ENCODE data around the gene BEND7. TPM values are rescaled to one million over a fixed set of nuclear protein-coding genes. Genes with fewer than 3 reads are reported as not detected.
A peak's percentile ranks its signal among the peaks of the same experiment; 100 is the strongest.
"Not testable (repeated sequence)": the region's sequence is repeated elsewhere in the genome, so short reads cannot be mapped to it uniquely, and the experiment has no call there.

BEND7 gene, protein sequence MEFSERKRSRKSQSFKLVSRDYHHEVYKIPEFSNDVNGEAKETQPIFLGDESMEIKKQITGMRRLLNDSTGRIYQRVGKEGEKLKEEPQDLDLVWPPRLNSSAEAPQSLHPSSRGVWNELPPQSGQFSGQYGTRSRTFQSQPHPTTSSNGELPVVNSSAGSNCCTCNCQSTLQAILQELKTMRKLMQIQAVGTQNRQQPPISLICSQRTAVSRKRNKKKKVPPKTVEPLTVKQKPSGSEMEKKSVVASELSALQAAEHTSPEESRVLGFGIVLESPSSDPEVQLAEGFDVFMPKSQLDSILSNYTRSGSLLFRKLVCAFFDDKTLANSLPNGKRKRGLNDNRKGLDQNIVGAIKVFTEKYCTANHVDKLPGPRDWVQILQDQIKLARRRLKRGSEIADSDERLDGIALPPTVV
- total RNA-seq = under 1 TPM in 1 of 3 donors, not detected in 2; 0.03 TPM

DNA sequence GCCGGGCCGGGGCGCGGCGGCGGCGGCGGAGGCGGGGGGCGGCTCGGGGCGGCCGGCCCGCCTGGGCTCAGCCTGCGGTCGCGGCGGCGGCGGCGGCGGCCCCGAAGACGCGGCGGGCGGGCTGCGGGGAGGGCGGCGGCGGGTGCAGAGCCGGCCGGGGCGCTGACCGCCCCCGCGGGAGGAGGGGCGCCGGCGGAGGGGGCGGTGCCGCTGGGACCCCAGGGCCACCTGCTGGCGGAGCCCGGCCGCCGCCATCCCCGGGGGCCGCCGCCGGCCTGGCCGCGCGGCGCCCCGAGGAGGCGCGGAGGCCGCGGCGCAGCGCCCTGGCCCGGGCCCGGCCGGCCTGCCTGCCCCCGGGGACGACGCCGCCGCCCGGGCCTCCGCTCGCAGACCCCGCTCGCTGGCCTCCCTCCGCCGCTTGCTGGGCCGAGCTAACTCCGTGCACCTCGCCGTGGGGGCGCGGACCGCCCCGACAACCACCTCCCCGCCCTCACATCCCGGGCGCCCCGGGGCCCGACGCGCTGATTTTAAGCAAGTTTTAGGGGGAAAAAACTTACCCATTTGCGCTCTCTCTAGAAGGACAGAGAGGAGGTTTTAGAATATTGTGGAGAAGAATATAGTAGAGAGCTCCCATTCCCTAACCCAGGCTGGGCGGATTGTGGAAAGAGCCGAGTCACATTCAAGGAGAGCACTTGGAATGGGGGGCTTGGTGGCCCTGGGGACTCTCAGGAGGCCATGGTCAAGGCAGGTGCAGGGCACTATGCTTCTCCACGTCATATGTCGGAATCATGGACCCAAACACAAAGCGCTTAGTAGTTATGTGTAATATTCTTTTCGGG, at the start of gene BEND7:
Gene BEND7 (minus strand): TSS at position 140 of the 839 bp plus-strand sequence. CDS start 481 bp downstream, outside the sequence.
- peaks cover 61% of the 10 kb centered on the region for H3K27me3 Mint-ChIP-seq (ENCODE audit: low read depth)
- ATAC-seq (peak; percentile 61 to 81), DNase-seq (no peak)

DNA sequence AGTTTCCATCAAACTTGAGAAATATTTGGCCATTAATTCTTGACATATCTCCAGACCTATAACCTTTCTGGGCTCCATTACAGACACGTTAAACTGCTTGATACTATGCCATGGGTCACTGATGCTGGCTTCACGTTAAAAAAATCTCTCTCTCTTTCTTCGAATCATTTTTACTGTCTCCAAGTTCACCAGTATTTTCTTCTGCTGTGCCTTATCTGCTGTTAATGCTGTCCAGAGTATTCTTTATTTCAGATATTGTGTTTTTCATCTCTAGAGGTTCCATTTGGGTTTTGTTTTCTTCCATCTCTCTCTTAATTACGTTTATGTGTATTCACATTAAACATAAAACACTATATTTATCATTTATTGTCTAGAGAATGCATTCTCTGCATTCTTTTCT, 45.1 kb upstream of the BEND7 start:
- no peak overlapping the region for H3K4me3 Mint-ChIP-seq
- H3K4me1 Mint-ChIP-seq (ENCODE audit: low read depth) = peaks cover 1% of the 10 kb centered on the region
- H3K27me3 Mint-ChIP-seq (ENCODE audit: low read depth) = peaks cover 31% of the 10 kb centered on the region
- DNase-seq (no peak), ATAC-seq (no peak)
- no peaks in the 10 kb centered on the region for H3K36me3 Mint-ChIP-seq (ENCODE audit: insufficient read depth)
- peaks cover 12% of the 10 kb centered on the region for H3K9me3 Mint-ChIP-seq

More for the DNA sequence above, at the start of gene BEND7:
- H3K9me3 Mint-ChIP-seq = no peaks in the 10 kb centered on the region
- peaks cover 5% of the 10 kb centered on the region for H3K4me1 Mint-ChIP-seq (ENCODE audit: low read depth)
- H3K4me3 Mint-ChIP-seq = peak within 1 kb of the TSS; percentile 71
- no peaks in the 10 kb centered on the region for H3K36me3 Mint-ChIP-seq (ENCODE audit: insufficient read depth)

DNA sequence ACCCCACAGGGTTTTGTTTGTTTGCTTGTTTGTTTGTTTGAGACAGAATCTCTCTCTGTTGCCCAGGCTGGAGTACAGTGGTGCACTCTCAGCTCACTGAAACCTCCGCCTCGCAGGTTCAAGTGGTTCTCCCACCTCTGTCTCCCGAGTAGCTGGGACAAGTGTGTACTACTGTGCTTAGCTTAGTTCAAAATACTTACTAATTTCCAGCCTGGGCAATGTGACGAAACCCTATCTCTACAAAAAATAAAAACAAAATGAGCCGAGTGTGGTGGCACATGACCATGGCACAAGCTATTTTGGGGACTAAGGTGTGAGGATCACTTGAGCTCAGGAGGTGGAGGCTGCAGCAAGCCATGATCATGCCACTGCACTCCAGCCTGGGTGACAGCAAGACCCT, 42.7 kb upstream of the BEND7 start:
- ATAC-seq (no peak), DNase-seq (no peak)
- peaks cover 23% of the 10 kb centered on the region for H3K27me3 Mint-ChIP-seq (ENCODE audit: low read depth)
- H3K4me3 Mint-ChIP-seq = no peak overlapping the region
- peaks cover 12% of the 10 kb centered on the region for H3K9me3 Mint-ChIP-seq
- peaks cover 1% of the 10 kb centered on the region for H3K4me1 Mint-ChIP-seq (ENCODE audit: low read depth)
- H3K36me3 Mint-ChIP-seq (ENCODE audit: insufficient read depth) = no peaks in the 10 kb centered on the region

DNA sequence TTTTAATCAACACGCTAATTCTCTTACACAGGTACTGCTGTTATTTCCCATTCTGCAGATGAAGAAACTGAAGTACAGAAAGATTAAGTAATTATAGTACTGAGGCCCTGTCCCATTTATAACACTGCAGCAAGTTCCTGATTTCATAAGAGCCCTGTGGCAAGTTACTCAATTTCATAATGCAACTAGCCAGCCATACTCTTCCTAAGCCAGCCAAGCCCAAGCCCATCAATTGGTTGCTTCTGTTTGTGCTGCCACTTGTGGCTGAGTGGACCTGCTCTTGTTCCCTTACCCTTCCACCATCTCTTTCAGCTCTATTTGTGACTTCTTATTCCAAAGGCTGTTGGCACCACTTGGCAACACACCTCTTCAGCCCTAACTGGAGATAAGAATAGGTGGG, 38.2 kb upstream of the BEND7 start:
- DNase-seq = no peak
- no peak for ATAC-seq
- H3K36me3 Mint-ChIP-seq (ENCODE audit: insufficient read depth) = no peaks in the 10 kb centered on the region
- peaks cover 7% of the 10 kb centered on the region for H3K27me3 Mint-ChIP-seq (ENCODE audit: low read depth)
- no peaks in the 10 kb centered on the region for H3K9me3 Mint-ChIP-seq
- no peak overlapping the region for H3K4me3 Mint-ChIP-seq
- no peaks in the 10 kb centered on the region for H3K4me1 Mint-ChIP-seq (ENCODE audit: low read depth)

DNA sequence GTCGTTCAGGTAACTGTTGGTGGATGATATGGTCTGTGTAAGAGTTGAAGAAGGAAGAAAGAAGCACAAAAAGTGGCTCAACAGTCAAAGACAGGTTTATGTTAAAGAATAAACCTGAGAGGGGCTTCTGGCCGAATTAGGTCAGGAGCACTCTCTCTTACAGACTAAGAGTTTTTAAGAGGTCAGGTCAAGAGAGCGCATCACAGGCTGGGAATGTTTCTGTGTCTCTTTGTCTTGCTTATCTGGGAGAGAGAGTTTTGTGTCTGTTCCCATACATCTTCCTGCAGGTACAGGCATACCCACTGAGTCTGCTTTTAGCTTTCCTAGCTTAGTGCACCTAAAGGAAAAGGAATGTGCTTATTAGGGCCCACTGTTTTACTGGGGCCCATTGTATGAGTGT, 35.8 kb upstream of the BEND7 start:
- no peak overlapping the region for H3K4me3 Mint-ChIP-seq
- no peak for DNase-seq

DNA sequence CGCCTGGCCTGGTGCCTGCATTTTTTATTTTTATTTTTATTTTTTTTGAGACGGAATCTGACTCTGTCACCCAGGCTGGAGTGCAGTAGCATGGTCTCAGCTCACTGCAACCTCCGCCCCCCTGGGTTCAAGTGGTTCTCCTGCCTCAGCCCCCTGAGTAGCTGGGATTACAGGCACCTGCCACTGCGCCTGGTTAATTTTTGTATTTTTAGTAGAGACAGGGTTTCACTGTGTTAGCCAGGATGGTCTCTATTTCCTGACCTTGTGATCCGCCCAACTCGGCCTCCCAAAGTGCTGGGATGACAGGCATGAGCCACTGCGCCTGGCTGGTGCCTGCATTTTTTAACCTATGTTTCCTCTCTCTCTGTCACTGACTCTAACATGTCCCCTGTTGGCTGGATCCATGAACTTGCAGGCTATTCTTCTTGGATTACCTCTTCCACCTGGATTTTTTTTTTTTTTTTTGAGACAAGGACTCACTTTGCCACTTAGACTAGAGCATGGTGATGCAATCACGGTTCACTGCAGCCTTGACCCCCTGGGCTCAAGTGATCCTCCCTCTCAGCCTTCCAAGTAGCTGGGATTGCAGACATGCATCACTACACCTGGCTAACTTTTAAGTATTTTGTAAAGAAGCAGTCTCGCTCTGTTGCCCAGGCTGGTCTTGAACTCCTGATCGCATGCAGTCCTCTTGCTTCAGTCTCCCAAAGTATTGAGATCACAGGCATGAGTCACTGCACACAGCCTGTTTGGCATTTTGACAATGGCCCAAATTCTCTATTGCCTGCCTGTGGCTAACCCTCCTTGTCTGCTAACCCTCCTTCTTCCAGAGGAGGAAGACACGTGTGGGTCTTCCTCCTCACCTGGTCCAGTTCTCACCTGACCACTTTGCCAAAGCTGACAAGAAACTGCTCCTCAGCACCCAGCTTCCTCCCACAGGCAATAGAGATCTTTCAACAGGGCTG, 34.9 kb upstream of the BEND7 start:
- H3K36me3 Mint-ChIP-seq (ENCODE audit: insufficient read depth) = no peaks in the 10 kb centered on the region
- ATAC-seq (no peak), DNase-seq (no peak)
- no peaks in the 10 kb centered on the region for H3K4me1 Mint-ChIP-seq (ENCODE audit: low read depth)
- no peaks in the 10 kb centered on the region for H3K9me3 Mint-ChIP-seq
- H3K27me3 Mint-ChIP-seq (ENCODE audit: low read depth) = peaks cover 5% of the 10 kb centered on the region
- H3K4me3 Mint-ChIP-seq = no peak overlapping the region

More for the DNA sequence above, 35.8 kb upstream of the BEND7 start:
- H3K36me3 Mint-ChIP-seq (ENCODE audit: insufficient read depth) = no peaks in the 10 kb centered on the region
- H3K4me1 Mint-ChIP-seq (ENCODE audit: low read depth) = no peaks in the 10 kb centered on the region
- H3K9me3 Mint-ChIP-seq = no peaks in the 10 kb centered on the region
- peaks cover 8% of the 10 kb centered on the region for H3K27me3 Mint-ChIP-seq (ENCODE audit: low read depth)
- no peak for ATAC-seq

DNA sequence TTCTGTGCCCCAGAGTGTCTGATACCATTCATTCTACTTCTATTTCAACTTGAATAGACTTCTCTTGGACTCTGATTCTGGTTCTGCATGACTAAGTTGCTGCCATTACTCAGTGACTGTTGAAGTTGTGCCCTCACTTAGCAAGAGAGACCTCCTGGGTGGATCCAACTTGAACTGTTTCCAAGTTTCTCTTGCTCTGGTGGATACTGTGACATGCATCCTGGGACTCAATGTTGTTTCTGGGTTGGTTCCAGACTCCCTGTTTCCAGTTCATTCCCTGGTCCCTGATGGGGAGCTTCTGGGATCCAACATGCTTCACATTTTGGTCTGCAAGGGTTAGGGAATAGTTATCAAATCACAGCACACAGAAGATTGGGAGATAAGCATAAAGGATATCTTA, 31.8 kb upstream of the BEND7 start:
- ATAC-seq = no peak

DNA sequence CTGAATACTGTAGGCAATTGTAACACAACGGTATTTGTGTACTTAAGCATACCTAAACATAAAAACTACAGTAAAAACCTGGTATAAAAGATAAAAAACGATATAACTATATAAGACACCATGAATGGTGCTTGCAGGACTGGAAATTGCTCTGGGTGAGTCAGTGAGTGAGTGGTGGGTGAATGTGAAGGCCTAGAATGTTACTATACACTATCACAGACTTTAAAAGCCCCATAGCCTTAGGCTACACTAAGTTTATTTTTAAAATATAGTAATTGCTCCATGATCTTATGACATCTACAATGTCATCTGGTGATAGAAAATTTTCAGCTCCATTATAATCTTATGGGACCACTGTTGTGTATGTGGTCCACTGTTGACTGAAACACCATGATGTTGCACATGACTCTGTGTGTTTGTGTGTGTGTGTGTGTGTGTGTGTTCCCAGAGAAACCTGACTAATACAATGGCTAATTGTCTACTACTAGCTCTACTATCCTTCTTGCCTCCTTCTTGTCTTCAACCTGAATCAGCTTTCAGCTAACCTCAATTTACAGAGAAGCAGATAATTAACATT, 30.4 kb upstream of the BEND7 start:
- no peak overlapping the region for H3K4me3 Mint-ChIP-seq
- no peaks in the 10 kb centered on the region for H3K9me3 Mint-ChIP-seq
- DNase-seq = no peak
- ATAC-seq = no peak
- H3K27me3 Mint-ChIP-seq (ENCODE audit: low read depth) = peaks cover 2% of the 10 kb centered on the region
- H3K4me1 Mint-ChIP-seq (ENCODE audit: low read depth) = peaks cover 2% of the 10 kb centered on the region
- H3K36me3 Mint-ChIP-seq (ENCODE audit: insufficient read depth) = no peaks in the 10 kb centered on the region

More for the DNA sequence above, 31.8 kb upstream of the BEND7 start:
- H3K36me3 Mint-ChIP-seq (ENCODE audit: insufficient read depth) = no peaks in the 10 kb centered on the region
- no peaks in the 10 kb centered on the region for H3K9me3 Mint-ChIP-seq
- H3K27me3 Mint-ChIP-seq (ENCODE audit: low read depth) = peaks cover 2% of the 10 kb centered on the region
- no peak overlapping the region for H3K4me3 Mint-ChIP-seq
- H3K4me1 Mint-ChIP-seq (ENCODE audit: low read depth) = peaks cover 2% of the 10 kb centered on the region
- no peak for DNase-seq

DNA sequence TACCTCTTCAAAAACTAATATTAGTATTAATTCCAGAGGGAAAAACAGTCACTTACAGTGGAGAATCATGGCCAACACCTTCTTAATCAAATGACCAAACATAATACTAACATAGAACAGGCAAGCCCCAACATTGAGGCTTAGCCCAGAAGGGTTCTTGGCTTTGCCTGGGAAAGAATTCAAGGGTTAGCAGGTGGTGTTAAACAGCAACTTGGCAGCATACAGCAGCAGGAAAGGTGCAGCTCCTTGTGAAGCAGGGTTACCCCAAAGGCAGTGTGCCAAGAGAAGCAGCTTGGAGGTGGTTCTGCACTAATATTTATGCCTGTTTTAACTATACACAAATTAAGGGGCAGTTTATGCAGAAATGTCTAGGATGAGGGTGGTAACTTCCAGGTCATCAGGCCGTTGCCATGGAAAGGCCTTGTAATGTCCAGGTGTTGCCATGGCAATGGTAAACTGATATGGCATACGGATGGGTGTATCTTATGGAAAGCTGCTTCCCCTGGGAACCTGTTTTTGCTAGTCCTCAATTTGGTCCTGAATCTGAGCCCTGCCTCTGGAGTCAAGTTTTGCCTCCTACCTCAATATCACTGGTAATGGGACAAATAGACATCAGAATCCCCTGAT, 27.2 kb upstream of the BEND7 start:
- H3K4me1 Mint-ChIP-seq (ENCODE audit: low read depth) = peaks cover 2% of the 10 kb centered on the region
- H3K36me3 Mint-ChIP-seq (ENCODE audit: insufficient read depth) = no peaks in the 10 kb centered on the region
- H3K9me3 Mint-ChIP-seq = peaks cover 5% of the 10 kb centered on the region
- peaks cover 11% of the 10 kb centered on the region for H3K27me3 Mint-ChIP-seq (ENCODE audit: low read depth)
- ATAC-seq = no peak
- no peak for DNase-seq
- H3K4me3 Mint-ChIP-seq = no peak overlapping the region

DNA sequence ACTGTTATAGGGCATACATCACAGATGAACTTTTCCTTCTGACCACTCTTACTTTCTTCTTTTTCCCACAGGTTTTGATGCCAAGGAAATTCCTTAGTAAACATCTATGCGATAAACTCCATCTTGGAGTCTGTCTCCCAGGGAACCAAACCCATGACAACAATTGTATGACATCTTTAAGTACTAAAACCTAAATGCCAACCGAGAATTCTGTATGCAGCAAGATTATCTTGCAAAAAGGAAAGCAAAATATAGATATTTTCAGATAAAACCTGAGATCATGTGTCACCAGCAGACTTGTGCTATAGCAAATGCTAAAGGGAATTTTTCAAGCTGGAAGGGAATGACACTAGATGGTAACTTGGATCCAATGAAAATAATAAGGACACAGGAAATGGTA, 22.0 kb upstream of the BEND7 start:
- DNase-seq = no peak
- Mint-ChIP-seq H3K9me3 (peaks cover 25% of the 10 kb centered on the region), H3K27me3 (ENCODE audit: low read depth) (peaks cover 24% of the 10 kb centered on the region), H3K36me3 (ENCODE audit: insufficient read depth) (no peaks in the 10 kb centered on the region), H3K4me3 (no peak overlapping the region), H3K4me1 (ENCODE audit: low read depth) (no peaks in the 10 kb centered on the region)
- no peak for ATAC-seq

DNA sequence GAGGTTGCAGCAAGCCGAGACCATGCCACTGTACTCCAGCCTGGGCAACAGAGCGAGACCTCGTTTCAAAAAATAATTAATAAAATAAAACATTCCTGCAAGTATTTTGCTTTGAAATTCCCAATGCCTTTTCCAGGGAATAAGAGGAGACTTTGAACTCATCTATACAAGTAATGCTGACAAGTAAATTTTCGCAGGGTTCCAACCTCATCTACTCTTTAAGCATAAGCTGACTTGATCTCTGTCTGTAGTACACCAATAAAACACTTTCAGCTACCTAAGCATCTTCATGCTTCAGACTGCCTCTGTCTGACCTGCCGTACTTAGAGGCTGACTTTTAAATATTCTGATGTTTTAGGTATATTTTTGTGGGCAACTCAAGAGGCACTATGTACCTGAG, 13.7 kb upstream of the BEND7 start:
- Mint-ChIP-seq H3K4me1 (ENCODE audit: low read depth) (no peaks in the 10 kb centered on the region), H3K4me3 (no peak overlapping the region), H3K27me3 (ENCODE audit: low read depth) (peaks cover 46% of the 10 kb centered on the region), H3K9me3 (no peaks in the 10 kb centered on the region), H3K36me3 (ENCODE audit: insufficient read depth) (no peaks in the 10 kb centered on the region)
- DNase-seq = no peak
- ATAC-seq = no peak

DNA sequence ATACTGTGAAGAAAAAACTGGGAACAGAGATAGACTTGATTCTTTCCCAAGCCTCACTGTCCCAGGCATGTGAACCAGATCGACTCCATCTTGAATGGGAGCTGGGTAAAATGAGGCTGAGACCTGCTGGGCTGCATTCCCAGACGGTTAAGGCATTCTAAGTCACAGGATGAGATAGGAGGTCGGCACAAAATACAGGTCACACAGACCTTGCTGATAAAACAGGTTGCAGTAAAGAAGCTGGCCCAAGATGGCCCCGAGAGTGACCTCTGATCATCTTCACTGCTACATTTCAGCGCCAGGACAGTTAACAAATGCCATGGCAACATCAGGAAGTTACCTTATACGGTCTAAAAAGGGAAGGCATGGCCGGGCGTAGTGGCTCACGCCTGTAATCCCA, 9.2 kb upstream of the BEND7 start:
- not testable (repeated sequence) for H3K4me1 Mint-ChIP-seq (ENCODE audit: low read depth); DNase-seq; H3K9me3 Mint-ChIP-seq; H3K4me3 Mint-ChIP-seq; H3K36me3 Mint-ChIP-seq (ENCODE audit: insufficient read depth); ATAC-seq
- H3K27me3 Mint-ChIP-seq (ENCODE audit: low read depth) = peaks cover 45% of the 10 kb centered on the region

DNA sequence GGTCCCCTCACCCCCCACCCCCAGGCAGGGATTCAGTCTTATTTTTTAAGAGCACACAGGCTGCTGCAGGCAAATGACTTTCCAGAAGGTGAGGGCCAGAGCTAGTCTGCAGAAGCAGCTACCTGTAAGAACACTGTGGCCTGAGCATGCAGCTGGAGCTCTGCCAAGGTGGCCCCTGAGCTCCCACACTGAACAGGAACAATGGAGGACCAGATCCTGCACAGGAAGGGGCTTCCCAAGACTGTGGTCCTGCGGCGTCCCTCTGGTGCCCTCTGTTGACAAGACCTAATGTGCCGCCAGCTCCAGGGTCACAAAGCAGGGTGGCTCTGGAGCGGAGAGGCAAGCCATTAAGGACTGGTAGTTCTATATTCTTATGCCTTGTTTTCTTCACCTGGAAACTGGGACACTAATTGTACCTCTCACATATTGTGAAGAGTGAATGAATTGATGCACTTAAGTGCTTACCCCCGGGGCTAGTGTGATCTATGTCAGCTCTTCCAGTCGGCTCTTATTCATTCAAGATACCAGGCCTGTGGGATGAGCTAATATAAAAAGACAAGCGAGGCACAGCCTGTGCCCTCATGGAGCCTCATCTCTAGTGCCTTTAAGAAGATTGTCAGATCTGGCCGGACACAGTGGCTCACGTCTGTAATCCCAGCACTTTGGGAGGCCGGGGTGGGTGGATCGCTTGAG, 8.0 kb upstream of the BEND7 start:
- Mint-ChIP-seq H3K9me3 (no peaks in the 10 kb centered on the region), H3K36me3 (ENCODE audit: insufficient read depth) (no peaks in the 10 kb centered on the region), H3K4me3 (no peak overlapping the region), H3K4me1 (ENCODE audit: low read depth) (no peaks in the 10 kb centered on the region), H3K27me3 (ENCODE audit: low read depth) (peaks cover 50% of the 10 kb centered on the region)
- ATAC-seq = peak in 1 of 2 donors; percentile 63
- no peak for DNase-seq

Data from activated T-cell treated with anti-CD3 and anti-CD28 coated beads, Interleukin-2, amount 50 U/mL, for 4 hours (primary cell).